Activated CD4-positive, alpha-beta T cell treated with anti-CD3 and anti-CD28 coated beads for 36 hours (primary cell): ENCODE data around the gene VWA5B1. TPM values are rescaled to one million over a fixed set of nuclear protein-coding genes. Genes with fewer than 3 reads are reported as not detected.

Experiments
- total RNA-seq, 2 experiments: library from RNA; stranded (reverse); gene quantifications; one replicate each; pipeline ENCODE4 v1.2.3, GENCODE V29; 2021

VWA5B1 gene
- total RNA-seq, 2 experiments from 2014 or later: not detected

Other genes with a start within 250 kb of the VWA5B1 start
- gene PLA2G5, start 220.7 kb upstream of the VWA5B1 start, total RNA-seq: not detected
- not detected for gene PLA2G2D, start 171.3 kb upstream of the VWA5B1 start, total RNA-seq
- not detected for gene PLA2G2F, start 151.6 kb upstream of the VWA5B1 start, total RNA-seq
- gene UBXN10, start 104.8 kb upstream of the VWA5B1 start, total RNA-seq: under 1 TPM; 0.41 to 0.63 TPM
- gene PLA2G2C, start 104.4 kb upstream of the VWA5B1 start, total RNA-seq: under 1 TPM; 0.43 to 0.58 TPM
- gene CAMK2N1, start 195.3 kb downstream of the VWA5B1 start, total RNA-seq: under 1 TPM; 0.48 to 0.49 TPM
- gene MUL1, start 217.3 kb downstream of the VWA5B1 start, total RNA-seq: 10 to 100 TPM in 1 of 2 experiments, 1 to 10 TPM in 1; 9.0 to 13.1 TPM